Fibroblast of skin of back (primary cell): ENCODE results near the gene ZBTB1.
"Not testable (repeated sequence)": the region's sequence is repeated elsewhere in the genome, so short reads cannot be mapped to it uniquely, and the experiment has no call there.

ENCODE experiments used
- DNase-seq: peaks from one replicate; pipeline ENCODE4 v3.0.0-alpha.2; 2013

ZBTB1 gene

DNA sequence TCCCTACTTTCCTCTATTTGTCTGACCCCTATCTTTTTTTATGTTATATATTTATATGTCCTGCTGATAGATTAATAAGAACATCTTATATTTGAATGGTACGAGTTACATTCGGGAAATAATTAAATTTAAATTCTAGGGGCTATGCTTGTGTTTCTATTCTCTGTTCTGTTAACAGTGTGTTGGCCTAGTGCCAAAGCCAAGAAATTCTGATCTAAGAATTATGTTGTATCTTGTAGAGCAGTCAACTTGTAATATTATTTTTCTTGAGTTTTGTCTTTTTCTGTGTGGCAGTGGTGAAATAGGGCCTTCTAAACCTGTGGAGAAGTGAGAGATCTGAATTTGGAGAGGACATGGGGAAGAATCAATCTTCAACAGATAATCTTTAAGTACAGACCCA, 27.0 kb downstream of the ZBTB1 start:
- DNase-seq = no peak

GRCh38 chr14:64536488-64537245, 32.1 kb downstream of the ZBTB1 start:
- peak; percentile 26 for DNase-seq

DNA sequence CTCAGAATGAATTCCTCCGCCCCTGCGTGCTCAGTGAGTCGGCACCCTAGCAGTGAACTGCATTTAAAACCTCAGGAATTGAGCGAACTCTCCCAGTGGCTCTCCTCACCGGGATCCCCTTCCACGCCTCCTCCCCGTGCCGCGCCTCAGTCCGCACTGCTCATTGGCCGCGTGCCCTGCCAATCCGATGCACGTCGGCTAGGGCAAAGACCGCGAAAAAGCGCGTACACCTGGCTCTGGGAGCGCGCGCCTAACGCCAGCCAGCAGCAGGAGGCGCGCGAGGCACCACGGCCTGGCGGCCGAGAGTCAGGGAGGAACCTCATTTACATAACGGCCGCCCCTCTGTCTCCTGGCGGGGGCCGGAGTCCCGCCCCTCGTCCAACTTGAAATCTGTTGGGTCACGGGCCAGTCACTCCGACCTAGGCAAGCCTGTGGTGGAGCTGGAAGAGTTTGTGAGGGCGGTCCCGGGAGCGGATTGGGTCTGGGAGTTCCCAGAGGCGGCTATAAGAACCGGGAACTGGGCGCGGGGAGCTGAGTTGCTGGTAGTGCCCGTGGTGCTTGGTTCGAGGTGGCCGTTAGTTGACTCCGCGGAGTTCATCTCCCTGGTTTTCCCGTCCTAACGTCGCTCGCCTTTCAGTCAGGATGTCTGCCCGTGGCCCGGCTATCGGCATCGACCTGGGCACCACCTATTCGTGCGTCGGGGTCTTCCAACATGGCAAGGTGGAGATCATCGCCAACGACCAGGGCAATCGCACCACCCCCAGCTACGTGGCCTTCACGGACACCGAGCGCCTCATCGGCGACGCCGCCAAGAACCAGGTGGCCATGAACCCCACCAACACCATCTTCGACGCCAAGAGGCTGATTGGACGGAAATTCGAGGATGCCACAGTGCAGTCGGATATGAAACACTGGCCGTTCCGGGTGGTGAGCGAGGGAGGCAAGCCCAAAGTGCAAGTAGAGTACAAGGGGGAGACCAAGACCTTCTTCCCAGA, 35.9 kb downstream of the ZBTB1 start, which contains the start of gene HSPA2:
Gene HSPA2, plus strand, starts transcription at position 534 of the 995 bp plus-strand sequence. Its CDS starts 109 bp downstream, at position 643.
- peak; percentile 99 for DNase-seq

- peak; percentile 32 for DNase-seq
These were observed 36.8 kb downstream of the ZBTB1 start for GRCh38 chr14:64541261-64541971.

DNA sequence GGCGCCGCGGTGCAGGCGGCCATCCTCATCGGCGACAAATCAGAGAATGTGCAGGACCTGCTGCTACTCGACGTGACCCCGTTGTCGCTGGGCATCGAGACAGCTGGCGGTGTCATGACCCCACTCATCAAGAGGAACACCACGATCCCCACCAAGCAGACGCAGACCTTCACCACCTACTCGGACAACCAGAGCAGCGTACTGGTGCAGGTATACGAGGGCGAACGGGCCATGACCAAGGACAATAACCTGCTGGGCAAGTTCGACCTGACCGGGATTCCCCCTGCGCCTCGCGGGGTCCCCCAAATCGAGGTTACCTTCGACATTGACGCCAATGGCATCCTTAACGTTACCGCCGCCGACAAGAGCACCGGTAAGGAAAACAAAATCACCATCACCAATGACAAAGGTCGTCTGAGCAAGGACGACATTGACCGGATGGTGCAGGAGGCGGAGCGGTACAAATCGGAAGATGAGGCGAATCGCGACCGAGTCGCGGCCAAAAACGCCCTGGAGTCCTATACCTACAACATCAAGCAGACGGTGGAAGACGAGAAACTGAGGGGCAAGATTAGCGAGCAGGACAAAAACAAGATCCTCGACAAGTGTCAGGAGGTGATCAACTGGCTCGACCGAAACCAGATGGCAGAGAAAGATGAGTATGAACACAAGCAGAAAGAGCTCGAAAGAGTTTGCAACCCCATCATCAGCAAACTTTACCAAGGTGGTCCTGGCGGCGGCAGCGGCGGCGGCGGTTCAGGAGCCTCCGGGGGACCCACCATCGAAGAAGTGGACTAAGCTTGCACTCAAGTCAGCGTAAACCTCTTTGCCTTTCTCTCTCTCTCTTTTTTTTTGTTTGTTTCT, 37.6 kb downstream of the ZBTB1 start:
- DNase-seq = no peak

GRCh38 chr14:64542836-64543201, 38.2 kb downstream of the ZBTB1 start:
- no peak for DNase-seq

- DNase-seq = no peak
These were observed 40.2 kb downstream of the ZBTB1 start for GRCh38 chr14:64544607-64545312.

GRCh38 chr14:64549016-64549415, 44.4 kb downstream of the ZBTB1 start:
- peak; percentile 11 for DNase-seq

- DNase-seq = peak; percentile 42
These were observed 45.4 kb downstream of the ZBTB1 start, which contains the start of gene PPP1R36 for GRCh38 chr14:64549791-64550620. Gene PPP1R36 (plus strand): TSS chr14:64549961. CDS start chr14:64549998, 37 bp downstream.

DNA sequence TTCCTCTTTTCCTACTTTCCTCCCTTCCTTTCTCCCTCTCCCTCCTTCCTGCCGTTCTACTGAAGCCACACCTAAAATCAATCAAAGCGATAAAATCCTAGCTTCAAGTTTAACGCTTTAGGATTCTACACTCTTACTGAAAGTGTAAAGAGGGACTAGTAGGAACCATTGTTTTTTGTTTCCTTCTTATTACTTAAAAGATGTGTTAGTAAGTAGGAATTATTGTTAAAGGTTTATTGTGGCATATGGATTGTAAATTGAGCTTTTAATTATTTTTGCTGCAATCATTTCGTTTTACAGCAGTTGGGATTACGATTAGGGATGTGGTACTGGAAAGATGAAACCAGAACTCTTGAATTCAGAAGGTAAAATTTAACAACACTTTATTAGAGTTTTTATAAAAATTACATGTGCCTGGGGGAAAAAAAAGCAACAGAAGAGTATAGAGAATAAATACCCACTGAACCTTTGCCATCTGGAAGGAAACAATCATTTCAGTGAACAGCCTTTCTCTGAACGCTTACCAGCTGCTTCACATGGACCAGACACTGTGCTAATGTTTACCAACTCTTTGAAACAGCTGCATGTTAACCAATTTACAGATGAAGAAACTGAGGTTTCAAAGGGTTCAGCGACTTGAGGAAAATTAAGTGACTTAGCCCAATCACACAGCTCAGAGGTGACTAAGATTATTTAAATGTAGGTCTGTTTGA, 46.2 kb downstream of the ZBTB1 start:
- no peak for DNase-seq

DNA sequence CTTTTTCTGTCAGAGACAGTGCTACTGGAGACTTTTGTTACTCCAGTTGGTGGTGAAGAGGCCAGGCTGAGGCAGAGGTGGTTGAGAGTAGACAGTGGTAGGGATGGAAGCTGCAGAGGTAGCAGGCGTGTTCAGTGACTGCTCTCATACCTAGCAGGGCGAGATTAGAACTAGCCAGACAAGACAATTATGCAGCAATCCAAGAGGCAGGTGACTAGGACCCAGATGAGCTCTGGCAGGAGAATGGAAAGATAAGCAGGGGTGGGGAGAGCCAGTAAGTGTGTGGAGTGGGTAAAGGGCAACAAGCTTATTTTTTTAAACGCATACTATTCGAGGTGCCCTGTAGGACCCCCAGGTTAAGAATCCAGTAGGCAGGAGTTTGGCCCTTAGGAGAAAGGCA, 50.0 kb downstream of the ZBTB1 start:
- no peak for DNase-seq

DNA sequence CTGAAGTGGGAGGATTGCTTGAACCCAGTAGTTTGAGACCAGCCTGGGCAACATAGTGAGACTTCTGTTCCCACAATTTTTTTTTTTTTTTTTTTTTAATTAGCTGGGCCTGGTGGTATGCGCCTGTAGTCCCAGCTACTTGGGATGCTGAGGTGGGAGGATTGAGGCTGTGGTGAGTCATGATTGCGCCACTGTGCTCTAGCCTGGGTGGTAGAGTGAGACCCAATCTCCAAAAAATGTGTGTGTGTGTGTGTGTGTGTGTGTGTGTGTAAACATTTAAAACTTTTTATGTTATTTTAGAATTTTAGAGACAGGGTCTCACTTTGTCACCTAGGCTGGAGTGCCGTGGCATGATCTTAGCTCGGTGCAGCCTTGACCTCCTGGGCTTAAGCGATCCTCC, 52.0 kb downstream of the ZBTB1 start:
- peak; percentile 73 for DNase-seq

DNA sequence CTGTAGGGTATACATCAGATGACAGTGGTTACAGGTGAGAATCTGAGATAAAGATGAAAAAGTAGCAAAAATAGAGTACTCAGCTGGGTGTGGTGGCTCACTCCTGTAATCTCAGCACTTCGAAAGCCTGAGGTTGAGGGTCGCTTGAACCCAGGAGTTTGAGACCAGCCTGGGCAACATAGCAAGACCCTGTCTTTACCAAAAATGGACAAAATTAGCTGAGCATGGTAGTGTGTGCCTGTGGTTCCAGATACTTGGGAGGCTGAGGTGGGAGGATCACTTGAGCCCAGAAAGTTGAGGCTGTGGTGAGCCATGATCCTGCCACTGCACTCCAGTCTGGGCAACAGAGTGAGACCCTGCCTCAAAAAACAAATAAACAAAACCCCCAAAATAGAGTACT, 53.6 kb downstream of the ZBTB1 start:
- DNase-seq = not testable (repeated sequence)

DNA sequence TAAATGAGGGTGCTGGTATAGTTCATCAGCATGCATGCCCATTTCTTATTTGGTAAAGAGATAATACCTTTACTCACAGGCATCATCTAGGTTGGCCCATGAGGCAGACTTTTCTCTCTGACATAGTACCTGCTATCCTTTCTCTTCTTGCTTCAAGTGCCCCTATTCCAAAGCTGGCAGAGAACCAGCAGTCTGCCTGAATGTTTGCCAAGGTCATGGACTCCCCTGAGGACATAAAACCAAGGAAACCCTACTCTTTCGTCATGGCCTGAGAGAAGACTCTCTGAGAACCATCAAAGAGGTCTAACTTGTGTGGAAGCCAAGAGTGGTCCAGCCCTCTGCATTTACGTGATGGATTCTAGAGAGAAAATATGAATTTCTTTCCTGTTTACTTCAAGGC, 57.1 kb downstream of the ZBTB1 start:
- no peak for DNase-seq

- DNase-seq = no peak
These were observed 57.9 kb downstream of the ZBTB1 start for GRCh38 chr14:64562436-64562835.

DNA sequence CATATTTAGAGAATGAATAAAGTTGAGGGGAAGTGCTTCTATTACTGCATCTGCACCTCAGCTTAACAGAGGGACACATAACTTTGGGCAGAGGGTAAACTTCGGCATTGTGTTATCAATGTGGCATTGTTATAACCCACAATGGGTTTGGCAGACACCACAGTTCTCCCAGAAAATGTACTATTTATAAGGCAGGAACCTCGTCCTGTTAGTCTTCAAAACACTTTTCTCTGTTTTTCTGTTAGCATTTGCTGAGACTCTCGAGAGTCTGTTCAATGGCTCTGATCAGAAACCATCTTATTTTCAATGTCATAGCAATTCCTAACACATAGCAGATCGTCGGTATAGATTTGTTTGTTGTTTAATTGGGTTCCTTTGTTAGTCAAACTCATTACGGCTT, 59.1 kb downstream of the ZBTB1 start:
- DNase-seq = no peak

GRCh38 chr14:64566651-64567122, 62.1 kb downstream of the ZBTB1 start:
- peak; percentile 11 for DNase-seq

- peak; percentile 59 for DNase-seq
These were observed 64.6 kb downstream of the ZBTB1 start for GRCh38 chr14:64569138-64569631.

DNA sequence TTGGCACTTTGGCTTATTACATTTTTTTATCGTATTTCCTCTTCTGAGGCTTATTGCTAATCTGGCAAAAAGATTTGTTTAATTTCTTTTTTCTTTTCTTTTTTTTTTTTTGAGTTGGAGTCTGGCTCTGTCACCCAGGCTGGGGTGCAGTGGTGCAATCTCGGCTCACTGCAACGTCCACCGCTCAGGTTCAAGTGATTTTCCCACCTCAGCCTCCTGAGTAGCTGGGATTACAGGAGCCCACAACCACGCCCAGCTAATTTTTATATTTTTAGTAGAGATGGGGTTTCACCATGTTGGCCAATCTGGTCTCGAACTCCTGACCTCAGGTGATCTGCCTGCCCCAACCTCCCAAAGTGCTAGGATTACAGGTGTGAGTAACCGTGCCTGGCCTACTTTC, 65.1 kb downstream of the ZBTB1 start:
- not testable (repeated sequence) for DNase-seq
